ENCODE measurements around the gene NFIA.

GRCh38 chr1:61058483-61059245, 23.7 kb upstream of the NFIA start:
- TF ChIP-seq POLR2A (IDR thresholded peaks at IDR 0.05; ENCODE audit: low read depth, low read length) (no peak), POLR2AphosphoS5 (IDR thresholded peaks at IDR 0.05; ENCODE audit: low read depth, low read length) (no peak)

All from GM12891 (cell line).